IMR-90 (cell line): ENCODE measurements around the gene CHAT. TPM values are rescaled to one million over a fixed set of nuclear protein-coding genes. Genes with fewer than 3 reads are reported as not detected.

Experiments
- ATAC-seq: fragments of 200-7000 bp; cut with Tn5 transposase; 2 replicates; pipeline ENCODE4 v1.9.1; 2020; ENCODE audit warnings: low read depth, mild to moderate bottlenecking, moderate library complexity
- BruUV-seq: library from RNA; stranded (reverse); fragments of 400-500 nt; replicated peaks from 2 replicates; lab custom pipeline; 2021; lab: Mats Ljungman, UMichigan
- CTCF ChIA-PET: fragments of 300-600 bp; formaldehyde crosslinking; extraction: SDS; loops from one replicate; lab custom pipeline; 2021; ENCODE audit warnings: antibody characterized with exemption; lab: Yijun Ruan, JAX
- POLR2A ChIA-PET: fragments of 300-600 bp; sonication (Branson Sonifier 250); formaldehyde crosslinking; loops from one replicate; lab custom pipeline; 2022; ENCODE audit warnings: antibody characterized with exemption; ENCODE audit not compliant: unreplicated experiment; lab: Charles Lee
- DNase-seq: peaks from one replicate; pipeline ENCODE4 v3.0.0; 2013
- H2AFZ ChIP-seq: replicated peaks from 2 replicates; pipeline ENCODE3; 2013; ENCODE audit warnings: low read length, mild to moderate bottlenecking; ENCODE audit not compliant: poor library complexity
- H2AK5ac ChIP-seq: 2 replicates; pipeline ENCODE4 v1.6.1; 2013; ENCODE audit warnings: low read depth, low read length, inconsistent platforms
- H2AK9ac ChIP-seq: replicated peaks from 2 replicates; pipeline ENCODE3; 2013; ENCODE audit warnings: mild to moderate bottlenecking, low read depth, low read length, moderate library complexity; ENCODE audit not compliant: poor library complexity
- H2BK120ac ChIP-seq: 2 replicates; pipeline ENCODE4 v1.6.1; 2013; ENCODE audit warnings: low read depth, low read length, inconsistent platforms
- H2BK15ac ChIP-seq: 3 replicates; pipeline ENCODE4 v1.6.1; 2013; ENCODE audit warnings: low read depth, low read length, inconsistent platforms
- H2BK20ac ChIP-seq: 2 replicates; pipeline ENCODE4 v1.6.1; 2013; ENCODE audit warnings: low read depth, mild to moderate bottlenecking, inconsistent platforms, low read length, moderate library complexity
- H2BK5ac ChIP-seq: 2 replicates; pipeline ENCODE4 v1.6.1; 2013; ENCODE audit warnings: mild to moderate bottlenecking, low read depth, low read length, inconsistent platforms; ENCODE audit not compliant: poor library complexity, severe bottlenecking
- H3K14ac ChIP-seq: replicated peaks from 2 replicates; pipeline ENCODE4 v1.6.1; 2013; ENCODE audit warnings: low read depth, low read length, inconsistent platforms
- H3K18ac ChIP-seq: 2 replicates; pipeline ENCODE4 v1.6.1; 2013; ENCODE audit warnings: low read depth, low read length, control low read depth
- H3K23ac ChIP-seq: 2 replicates; pipeline ENCODE4 v1.6.1; 2013; ENCODE audit warnings: low read depth, low read length, inconsistent platforms
- H3K27ac ChIP-seq: 2 replicates; pipeline ENCODE4 v1.5.1; 2013; ENCODE audit warnings: mild to moderate bottlenecking, control low read depth, low read length; ENCODE audit not compliant: insufficient read depth
- H3K27me3 ChIP-seq: 2 replicates; pipeline ENCODE4 v1.6.1; 2013; ENCODE audit warnings: low read length; ENCODE audit not compliant: control insufficient read depth, insufficient read depth
- H3K36me3 ChIP-seq: 2 replicates; pipeline ENCODE4 v1.6.1; 2013; ENCODE audit warnings: low read length, mixed read lengths; ENCODE audit not compliant: control insufficient read depth, insufficient read depth
- H3K4ac ChIP-seq: 2 replicates; pipeline ENCODE4 v1.6.1; 2013; ENCODE audit warnings: low read depth, low read length, inconsistent platforms
- H3K4me1 ChIP-seq: 2 replicates; pipeline ENCODE4 v1.6.1; 2013; ENCODE audit warnings: low read length, mixed read lengths; ENCODE audit not compliant: control insufficient read depth, insufficient read depth
- H3K4me2 ChIP-seq: 2 replicates; pipeline ENCODE4 v1.6.1; 2013; ENCODE audit warnings: low read depth, mild to moderate bottlenecking, control low read depth, low read length, moderate library complexity
- H3K4me3 ChIP-seq: 2 replicates; pipeline ENCODE4 v1.5.1; 2013; ENCODE audit warnings: low read depth, mild to moderate bottlenecking, control low read depth, low read length, moderate library complexity; ENCODE audit not compliant: insufficient read depth
- H3K56ac ChIP-seq: 2 replicates; pipeline ENCODE4 v1.6.1; 2013; ENCODE audit warnings: low read length, inconsistent platforms; ENCODE audit not compliant: insufficient read depth; ENCODE audit errors: extremely low read depth
- H3K79me1 ChIP-seq, 2 experiments: 2 replicates each; pipeline ENCODE4 v1.6.1; 2013; ENCODE audit warnings: low read length in 2 of 2, inconsistent platforms in 1 of 2, low read depth in 1 of 2
- H3K9ac ChIP-seq: 2 replicates; pipeline ENCODE4 v1.6.1; 2013; ENCODE audit warnings: low read depth, low read length, control low read depth
- H3K9me1 ChIP-seq: 2 replicates; pipeline ENCODE4 v1.6.1; 2013; ENCODE audit warnings: low read length, inconsistent platforms; ENCODE audit not compliant: insufficient read depth
- H3K9me3 ChIP-seq: 2 replicates; pipeline ENCODE4 v1.6.1; 2013; ENCODE audit warnings: low read length; ENCODE audit not compliant: control insufficient read depth, insufficient read depth
- H4K20me1 ChIP-seq: 2 replicates; pipeline ENCODE4 v1.6.1; 2013; ENCODE audit warnings: low read length, inconsistent platforms; ENCODE audit not compliant: insufficient read depth
- H4K5ac ChIP-seq: 2 replicates; pipeline ENCODE4 v1.6.1; 2013; ENCODE audit warnings: mild to moderate bottlenecking, low read depth, low read length, control low read depth
- H4K8ac ChIP-seq, 2 experiments: 2 replicates each; pipeline ENCODE4 v1.6.1; 2013; ENCODE audit warnings: low read depth in 2 of 2, low read length in 2 of 2, control low read depth in 1 of 2, inconsistent platforms in 1 of 2
- H4K91ac ChIP-seq: 2 replicates; pipeline ENCODE4 v1.6.1; 2013; ENCODE audit warnings: low read depth, low read length, inconsistent platforms; ENCODE audit not compliant: insufficient read depth
- CTCF ChIP-seq: conservative IDR thresholded peaks from 2 replicates; pipeline ENCODE4 v1.5.1; 2012; ENCODE audit warnings: mild to moderate bottlenecking, low read depth, low read length, improper control_type of control experiment
- ELK1 ChIP-seq: fragments of 150-350 bp; IDR thresholded peaks from 2 replicates; pipeline ENCODE4 v1.6.1; 2016; ENCODE audit warnings: low read depth, mild to moderate bottlenecking, low read length, moderate library complexity, borderline replicate concordance
- MAFK ChIP-seq: IDR thresholded peaks from 2 replicates; pipeline ENCODE4 v1.6.1; 2012; ENCODE audit warnings: low read depth, low read length, improper control_type of control experiment
- MXI1 ChIP-seq: IDR thresholded peaks from 2 replicates; pipeline ENCODE4 v1.6.1; 2012; ENCODE audit warnings: low read depth, mild to moderate bottlenecking, low read length, moderate library complexity, borderline replicate concordance
- WGBS, 2 experiments: methylation state at CpG; one replicate each; pipeline versions ENCODE4 v1.1.5 to v1.1.7; 2013; ENCODE audit warnings: missing lambda C conversion rate in 2 of 2; ENCODE audit not compliant: insufficient read length in 1 of 2; ENCODE audit errors: extremely low coverage in 2 of 2; 5-methylcytosine and 5-hydroxymethylcytosine counted together
- dilution Hi-C: fragments of 300-500 bp; cut with HindIII; formaldehyde crosslinking; loops from one replicate; pipeline ENCODE4 v1.14.3; 2018; ENCODE audit warnings: low sequenced_read_pairs; ENCODE audit not compliant: unreplicated experiment
- in situ Hi-C: fragments of 300-500 bp; cut with MboI; formaldehyde crosslinking; loops from 3 replicates; pipeline ENCODE4 v1.14.3; 2019; ENCODE audit warnings: low sequenced_read_pairs, inconsistent platforms, mixed read lengths
- intact Hi-C: fragments of 100-400 bp; cut with micrococcal nuclease; formaldehyde crosslinking; loops from 2 replicates; pipeline ENCODE4 v1.10.0; 2022
- polyA plus RNA-seq, 3 experiments: library from polyadenylated mRNA; depleted of rRNA; stranded (reverse); fragments of >200 nt; gene quantifications; 2 replicates each; pipeline ENCODE4 v1.2.3, GENCODE V29; 2012; ENCODE audit warnings: low replicate concordance in 1 of 3
- total RNA-seq: library from RNA; depleted of rRNA; stranded (reverse); fragments of >200 nt; gene quantifications from 2 replicates; pipeline ENCODE4 v1.2.3, GENCODE V29; 2012

The CHAT gene
- total and polyA plus RNA-seq, 2 of the 4 experiments (the other 2 are of a cell fraction), result not detected

GRCh38 chr10:49711481-49711880, 97.6 kb downstream of the CHAT start:
- H2AK9ac ChIP-seq, result no peak overlapping the region
- ChIA-PET CTCF (no interaction called here), POLR2A (no interaction called here)
- H4K8ac ChIP-seq, result no peak overlapping the region
- H3K4me1 ChIP-seq, result no peaks in the 10 kb centered on the region
- H2BK120ac ChIP-seq, result no peak overlapping the region
- no peak overlapping the region for H2AK5ac ChIP-seq
- dilution Hi-C loops (no loop called here), intact Hi-C loops (no loop called here), in situ Hi-C loops (no loop called here)
- no peak overlapping the region for H3K9ac ChIP-seq
- WGBS, 2 experiments, result no CpG with 5 or more reads among the region's 8 CpGs
- no peaks in the 10 kb centered on the region for H3K9me1 ChIP-seq
- no peak overlapping the region for H3K18ac ChIP-seq
- no peaks in the 10 kb centered on the region for H3K27me3 ChIP-seq
- no peak overlapping the region for H3K23ac ChIP-seq
- no peak for ATAC-seq
- H3K36me3 ChIP-seq, result no peaks in the 10 kb centered on the region
- no peaks in the 10 kb centered on the region for H3K9me3 ChIP-seq
- H3K27ac ChIP-seq, result no peak overlapping the region
- H2AFZ ChIP-seq, result no peak overlapping the region
- no peaks in the 10 kb centered on the region for H3K79me1 ChIP-seq
- H3K56ac ChIP-seq, result no peak overlapping the region
- H3K4me2 ChIP-seq, result no peak overlapping the region
- no peak overlapping the region for H3K4ac ChIP-seq
- no peak overlapping the region for H2BK20ac ChIP-seq
- H2BK5ac ChIP-seq, result no peak overlapping the region
- DNase-seq, result no peak
- H3K14ac ChIP-seq, result no peak overlapping the region
- H4K20me1 ChIP-seq, result no peaks in the 10 kb centered on the region
- no peak overlapping the region for H4K91ac ChIP-seq
- BruUV-seq, result no TSS peak
- no peak overlapping the region for H4K5ac ChIP-seq
- no peak overlapping the region for H3K4me3 ChIP-seq
- no peak for TF ChIP-seq MXI1
- no peak for TF ChIP-seq ELK1
- TF ChIP-seq CTCF, result no peak
- TF ChIP-seq MAFK, result no peak
- no peak overlapping the region for H2BK15ac ChIP-seq
